Nucleus accumbens (tissue), 56 donors: ENCODE results near the gene MAP3K19.
"Not testable (repeated sequence)": the region's sequence is repeated elsewhere in the genome, so short reads cannot be mapped to it uniquely, and the experiment has no call there.

Experiments used
- DNase-seq, 56 donors: peaks; one replicate each; lab custom pipeline; 2025; lab: John Stamatoyannopoulos, UW

MAP3K19 gene

GRCh38 chr2:134988994-134989605, 58.1 kb downstream of the MAP3K19 start:
- no peak for DNase-seq

GRCh38 chr2:134985061-134985460, 62.2 kb downstream of the MAP3K19 start:
- no peak for DNase-seq

- no peak for DNase-seq
Measured at GRCh38 chr2:134982603-134983002, 64.6 kb downstream of the MAP3K19 start.

- no peak for DNase-seq
Measured at GRCh38 chr2:134980639-134981038, 66.6 kb downstream of the MAP3K19 start.

- DNase-seq: no peak
Measured at GRCh38 chr2:134979221-134979620, 68.0 kb downstream of the MAP3K19 start.

- not testable (repeated sequence) for DNase-seq
Measured at GRCh38 chr2:134977104-134977503, 70.1 kb downstream of the MAP3K19 start.

GRCh38 chr2:134976074-134976702, 71.1 kb downstream of the MAP3K19 start:
- DNase-seq: no peak

GRCh38 chr2:134975281-134976009, 71.8 kb downstream of the MAP3K19 start:
- no peak for DNase-seq

GRCh38 chr2:134973241-134974138, 73.8 kb downstream of the MAP3K19 start:
- DNase-seq: no peak

GRCh38 chr2:134967166-134967565, 80.1 kb downstream of the MAP3K19 start:
- not testable (repeated sequence) for DNase-seq

- no peak for DNase-seq
Measured at GRCh38 chr2:134957477-134957876, 89.8 kb downstream of the MAP3K19 start.

GRCh38 chr2:134955744-134956143, 91.5 kb downstream of the MAP3K19 start:
- no peak for DNase-seq

GRCh38 chr2:134954065-134954464, 93.2 kb downstream of the MAP3K19 start:
- no peak for DNase-seq

- no peak for DNase-seq
Measured at GRCh38 chr2:134952608-134953007, 94.6 kb downstream of the MAP3K19 start.

- no peak for DNase-seq
Measured at GRCh38 chr2:134950886-134951285, 96.4 kb downstream of the MAP3K19 start.

- DNase-seq: no peak
Measured at GRCh38 chr2:134949981-134950708, 97.1 kb downstream of the MAP3K19 start.

- DNase-seq: no peak
Measured at GRCh38 chr2:134946073-134946472, 101.2 kb downstream of the MAP3K19 start.

GRCh38 chr2:134944975-134945374, 102.3 kb downstream of the MAP3K19 start:
- DNase-seq: no peak

- DNase-seq: no peak
Measured at GRCh38 chr2:134943540-134943939, 103.7 kb downstream of the MAP3K19 start.

GRCh38 chr2:134936691-134937090, 110.6 kb downstream of the MAP3K19 start:
- DNase-seq: no peak
